NOMO-1 (cell line): ENCODE measurements around the gene SPI1.

Experiments
- DNase-seq, 2 experiments: peaks; one replicate each; lab custom pipeline; 2025; ENCODE audit not compliant: unreplicated experiment in 2 of 2; lab: John Stamatoyannopoulos, UW

The SPI1 gene

GRCh38 chr11:47360341-47360740 lies 18.0 kb downstream of the SPI1 start:
- no peak for DNase-seq

- DNase-seq: peak; percentile 67 to 74
Observed at GRCh38 chr11:47359586-47359985, 18.8 kb downstream of the SPI1 start.

GRCh38 chr11:47359162-47359561 lies 19.2 kb downstream of the SPI1 start:
- no peak for DNase-seq

GRCh38 chr11:47358731-47359051 lies 19.7 kb downstream of the SPI1 start:
- no peak for DNase-seq

GRCh38 chr11:47357985-47358730 lies 20.2 kb downstream of the SPI1 start:
- no peak for DNase-seq

GRCh38 chr11:47356998-47357329 lies 21.4 kb downstream of the SPI1 start:
- DNase-seq: no peak

- no peak for DNase-seq
Observed at GRCh38 chr11:47356129-47356997, 22.0 kb downstream of the SPI1 start.

GRCh38 chr11:47355283-47356128 lies 22.8 kb downstream of the SPI1 start:
- DNase-seq: no peak

- DNase-seq: no peak
Observed at GRCh38 chr11:47354913-47355282, 23.4 kb downstream of the SPI1 start.

- DNase-seq: no peak
Observed at GRCh38 chr11:47353978-47354774, 24.2 kb downstream of the SPI1 start.

- no peak for DNase-seq
Observed at GRCh38 chr11:47352556-47352955, 25.8 kb downstream of the SPI1 start, which contains the start of gene MYBPC3. TSS of gene MYBPC3 (minus strand) at chr11:47352702. CDS start at chr11:47352647, 55 bp downstream.

- no peak for DNase-seq
Observed at GRCh38 chr11:47351156-47352126, 26.9 kb downstream of the SPI1 start.

- DNase-seq: no peak
Observed at GRCh38 chr11:47350315-47350714, 28.0 kb downstream of the SPI1 start.

- no peak for DNase-seq
Observed at GRCh38 chr11:47349521-47350095, 28.7 kb downstream of the SPI1 start.

- peak; percentile 50 to 60 for DNase-seq
Observed at GRCh38 chr11:47348859-47349258, 29.5 kb downstream of the SPI1 start.

GRCh38 chr11:47348131-47348802 lies 30.1 kb downstream of the SPI1 start:
- DNase-seq: no peak

GRCh38 chr11:47347137-47347536 lies 31.2 kb downstream of the SPI1 start:
- no peak for DNase-seq

- DNase-seq: no peak
Observed at GRCh38 chr11:47345890-47346563, 32.3 kb downstream of the SPI1 start.
